DOHH2 (cell line): ENCODE results near the gene ABCG1.

ENCODE experiments used
- H3F3A ChIP-seq: fragments of 200-600 bp; sonication (generic), shearing (Covaris generic); 2 replicates; pipeline ENCODE4 v1.6.0; 2016; ENCODE audit warnings: antibody characterized with exemption, mild to moderate bottlenecking; ENCODE audit not compliant: control insufficient read depth, insufficient read depth
- H3K27ac ChIP-seq: fragments of 200-600 bp; sonication (generic); 2 replicates; pipeline ENCODE4 v1.5.1; 2014; ENCODE audit warnings: low read depth, mild to moderate bottlenecking, low read length, moderate library complexity
- H3K27me3 ChIP-seq: fragments of 200-600 bp; sonication (generic); 2 replicates; pipeline ENCODE4 v1.6.1; 2014; ENCODE audit warnings: mild to moderate bottlenecking, low read length, mixed read lengths; ENCODE audit not compliant: control insufficient read depth
- H3K36me3 ChIP-seq: fragments of 200-600 bp; sonication (generic); 2 replicates; pipeline ENCODE4 v1.6.1; 2014; ENCODE audit warnings: mild to moderate bottlenecking, low read length, moderate library complexity, mixed read lengths; ENCODE audit not compliant: control insufficient read depth
- H3K4me1 ChIP-seq: fragments of 200-600 bp; sonication (generic); 2 replicates; pipeline ENCODE4 v1.6.1; 2014; ENCODE audit warnings: mild to moderate bottlenecking, low read length, mixed read lengths; ENCODE audit not compliant: control insufficient read depth
- H3K4me2 ChIP-seq: fragments of 200-600 bp; sonication (generic); 2 replicates; pipeline ENCODE4 v1.6.0; 2014; ENCODE audit warnings: mild to moderate bottlenecking, low read length, moderate library complexity
- H3K4me3 ChIP-seq: fragments of 200-600 bp; sonication (generic); 2 replicates; pipeline ENCODE4 v1.5.1; 2014; ENCODE audit warnings: mild to moderate bottlenecking, low read length, mixed read lengths
- H3K79me2 ChIP-seq: fragments of 200-600 bp; sonication (generic); 2 replicates; pipeline ENCODE4 v1.6.1; 2014; ENCODE audit warnings: mild to moderate bottlenecking, low read length, mixed read lengths; ENCODE audit not compliant: control insufficient read depth
- H3K9me2 ChIP-seq: fragments of 200-600 bp; sonication (generic); replicated peaks from 2 replicates; pipeline ENCODE4 v1.6.1; 2014; ENCODE audit warnings: mild to moderate bottlenecking, low read length, mixed read lengths; ENCODE audit not compliant: control insufficient read depth
- H3K9me3 ChIP-seq: fragments of 200-600 bp; sonication (generic); 2 replicates; pipeline ENCODE4 v1.6.1; 2014; ENCODE audit warnings: antibody characterized with exemption, low read length, mixed read lengths; ENCODE audit not compliant: control insufficient read depth, insufficient read depth
- H4K20me1 ChIP-seq: fragments of 200-600 bp; sonication (generic); 2 replicates; pipeline ENCODE4 v1.6.0; 2014; ENCODE audit warnings: low read depth, mild to moderate bottlenecking, antibody characterized with exemption, low read length, moderate library complexity; ENCODE audit not compliant: control insufficient read depth, insufficient read depth
- EZH2phosphoT487 ChIP-seq: fragments of 200-600 bp; sonication (generic); IDR thresholded peaks from 2 replicates; pipeline ENCODE4 v1.6.1; 2017; ENCODE audit warnings: borderline replicate concordance, mild to moderate bottlenecking, antibody characterized with exemption, low read length, moderate library complexity, mixed read lengths
- TF ChIP-seq, protein P1 (sequence below): fragments of 200-600 bp; sonication (generic); IDR thresholded peaks from one replicate; pipeline ENCODE4 v1.5.1; 2014; ENCODE audit warnings: antibody characterized with exemption, mild to moderate bottlenecking, low read depth, low read length; ENCODE audit not compliant: poor library complexity, severe bottlenecking

The ABCG1 gene

DNA sequence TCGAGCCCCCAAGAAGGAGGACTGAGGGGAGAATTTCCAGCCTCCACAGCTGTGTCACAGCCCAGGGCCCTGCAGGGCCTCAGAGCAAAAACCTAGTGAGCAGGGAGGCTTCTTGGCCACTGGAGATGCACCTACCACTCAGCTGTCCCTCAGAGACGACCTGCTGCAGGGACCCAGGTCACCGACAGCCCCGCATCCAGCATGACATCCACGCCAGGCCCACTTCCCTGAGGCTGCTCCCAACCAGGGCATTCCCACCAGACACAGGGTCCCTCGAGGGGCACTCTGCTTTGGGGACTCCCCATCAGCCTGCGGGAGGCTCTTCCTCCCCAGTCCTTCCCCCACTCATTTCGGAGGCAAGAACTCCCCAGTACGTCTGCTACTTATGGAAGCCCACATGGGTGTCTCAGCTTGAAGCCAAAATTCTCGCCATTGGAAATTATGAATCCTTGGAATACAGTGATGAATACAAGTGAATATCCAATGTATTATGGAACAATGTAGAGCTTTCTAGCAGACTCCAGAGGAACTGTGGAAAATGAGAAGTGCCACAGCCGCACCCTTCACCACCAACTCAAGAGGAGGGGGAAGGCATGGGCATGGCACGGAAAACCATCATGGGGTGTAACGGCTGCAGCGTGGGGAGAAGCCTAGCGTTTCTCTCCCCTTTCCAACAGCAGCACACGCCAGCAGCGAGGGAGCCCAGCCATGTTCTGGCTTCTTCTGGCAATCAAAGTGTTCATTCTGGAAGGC is 89.4 kb downstream of the ABCG1 start:
- Histone ChIP-seq H3F3A (no peaks in the 10 kb centered on the region), H3K36me3 (no peaks in the 10 kb centered on the region), H3K79me2 (no peaks in the 10 kb centered on the region), H3K4me3 (no peak overlapping the region), H3K4me1 (no peaks in the 10 kb centered on the region), H3K9me2 (no peaks in the 10 kb centered on the region), H3K27me3 (peaks cover 13% of the 10 kb centered on the region), H3K4me2 (no peak overlapping the region), H3K9me3 (no peaks in the 10 kb centered on the region), H3K27ac (no peak overlapping the region), H4K20me1 (no peaks in the 10 kb centered on the region)
- TF ChIP-seq, protein P1, sequence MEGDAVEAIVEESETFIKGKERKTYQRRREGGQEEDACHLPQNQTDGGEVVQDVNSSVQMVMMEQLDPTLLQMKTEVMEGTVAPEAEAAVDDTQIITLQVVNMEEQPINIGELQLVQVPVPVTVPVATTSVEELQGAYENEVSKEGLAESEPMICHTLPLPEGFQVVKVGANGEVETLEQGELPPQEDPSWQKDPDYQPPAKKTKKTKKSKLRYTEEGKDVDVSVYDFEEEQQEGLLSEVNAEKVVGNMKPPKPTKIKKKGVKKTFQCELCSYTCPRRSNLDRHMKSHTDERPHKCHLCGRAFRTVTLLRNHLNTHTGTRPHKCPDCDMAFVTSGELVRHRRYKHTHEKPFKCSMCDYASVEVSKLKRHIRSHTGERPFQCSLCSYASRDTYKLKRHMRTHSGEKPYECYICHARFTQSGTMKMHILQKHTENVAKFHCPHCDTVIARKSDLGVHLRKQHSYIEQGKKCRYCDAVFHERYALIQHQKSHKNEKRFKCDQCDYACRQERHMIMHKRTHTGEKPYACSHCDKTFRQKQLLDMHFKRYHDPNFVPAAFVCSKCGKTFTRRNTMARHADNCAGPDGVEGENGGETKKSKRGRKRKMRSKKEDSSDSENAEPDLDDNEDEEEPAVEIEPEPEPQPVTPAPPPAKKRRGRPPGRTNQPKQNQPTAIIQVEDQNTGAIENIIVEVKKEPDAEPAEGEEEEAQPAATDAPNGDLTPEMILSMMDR, result no peak
- TF ChIP-seq EZH2phosphoT487, result no peak

DNA sequence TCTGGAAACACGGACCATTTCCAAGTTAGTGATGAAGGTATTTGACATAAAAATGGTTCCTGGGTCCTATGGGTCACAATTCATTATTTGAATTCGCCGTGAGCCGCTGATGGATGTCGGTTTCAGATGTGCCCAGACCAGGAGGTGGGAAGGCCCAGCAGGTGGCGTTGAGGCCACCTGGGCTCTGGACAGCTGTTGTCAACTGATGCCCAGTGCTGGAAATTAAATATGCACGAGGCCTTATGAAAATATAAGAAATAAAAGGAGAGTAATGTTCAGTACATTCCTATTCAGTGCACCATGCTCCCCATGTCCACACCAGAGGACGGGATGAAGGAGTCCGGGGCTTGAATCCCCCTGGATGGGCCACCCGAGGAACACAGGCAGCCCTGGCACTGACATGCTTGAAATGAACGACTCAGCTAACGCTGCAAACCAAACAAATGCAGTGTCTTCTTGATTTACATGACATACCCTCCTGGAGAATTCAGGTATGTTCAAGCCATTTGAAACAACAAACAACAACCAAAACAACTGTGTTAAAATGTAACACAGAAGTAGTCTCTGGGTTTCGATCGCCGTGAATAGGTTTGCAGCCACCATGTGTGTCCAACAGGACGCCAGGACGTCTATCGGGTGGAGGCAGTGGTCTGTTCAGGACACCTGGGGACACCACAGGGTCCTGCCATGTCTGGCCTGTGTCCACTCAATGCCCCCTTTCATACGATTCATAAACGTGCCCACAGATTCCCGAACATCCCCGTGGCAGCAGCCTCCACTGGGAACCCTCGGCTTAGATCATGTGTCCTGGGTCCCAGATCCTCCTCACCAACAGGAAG is 90.2 kb downstream of the ABCG1 start:
- Histone ChIP-seq H3K9me3 (no peaks in the 10 kb centered on the region), H3K4me3 (no peak overlapping the region), H3K27me3 (peaks cover 13% of the 10 kb centered on the region), H3K4me1 (no peaks in the 10 kb centered on the region), H3K9me2 (no peaks in the 10 kb centered on the region), H3K36me3 (no peaks in the 10 kb centered on the region), H3K4me2 (no peak overlapping the region), H4K20me1 (no peaks in the 10 kb centered on the region), H3F3A (no peaks in the 10 kb centered on the region), H3K79me2 (no peaks in the 10 kb centered on the region), H3K27ac (no peak overlapping the region)
- TF ChIP-seq EZH2phosphoT487, result no peak
- TF ChIP-seq, protein P1, result no peak

DNA sequence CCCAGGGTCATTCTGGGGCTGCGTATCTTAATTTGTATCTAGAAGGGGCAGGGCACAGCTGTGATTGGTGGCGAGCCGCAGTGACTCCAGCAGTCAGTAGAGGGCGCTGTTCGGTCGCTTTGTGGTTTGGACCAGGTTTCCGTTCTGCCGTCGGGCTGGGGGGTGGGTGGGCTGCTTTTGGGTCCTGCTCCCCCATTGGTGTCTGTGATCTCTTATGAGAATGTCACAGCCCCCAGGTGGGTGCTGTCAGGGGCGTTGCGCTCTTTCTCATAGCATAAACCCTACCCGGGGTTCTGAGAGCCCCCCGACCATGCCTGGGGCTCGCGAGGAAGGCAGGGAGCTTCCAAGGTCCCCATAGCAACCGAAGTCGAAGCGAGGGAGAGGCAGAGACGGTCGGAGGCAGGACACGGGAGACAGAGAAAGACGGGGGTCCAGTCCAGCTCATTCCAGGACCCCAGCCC is 90.8 kb downstream of the ABCG1 start:
- H3K4me2 ChIP-seq, result no peak overlapping the region
- H3K9me3 ChIP-seq, result no peaks in the 10 kb centered on the region
- H3K4me1 ChIP-seq, result no peaks in the 10 kb centered on the region
- no peaks in the 10 kb centered on the region for H3K9me2 ChIP-seq
- no peaks in the 10 kb centered on the region for H3F3A ChIP-seq
- H3K4me3 ChIP-seq, result no peak overlapping the region
- H3K27me3 ChIP-seq, result peaks cover 12% of the 10 kb centered on the region
- H3K36me3 ChIP-seq, result no peaks in the 10 kb centered on the region
- TF ChIP-seq, protein P1, result peak; percentile 91
- no peak for TF ChIP-seq EZH2phosphoT487
- H3K79me2 ChIP-seq, result no peaks in the 10 kb centered on the region
- no peaks in the 10 kb centered on the region for H4K20me1 ChIP-seq
- no peak overlapping the region for H3K27ac ChIP-seq
